ENCODE data around the gene B4GAT1.

GRCh38 chr11:66346476-66347424 is 679 bp downstream of the B4GAT1 start:
- TF ChIP-seq CTCF (conservative IDR thresholded peaks at IDR 0.05): no peak
- no peak for TF ChIP-seq EZH2 (IDR thresholded peaks at IDR 0.05; ENCODE audit: low read depth)
